Choroid plexus epithelial cell (primary cell): Measurements from ENCODE around the gene SEPTIN2.
"Not testable (repeated sequence)": the region's sequence is repeated elsewhere in the genome, so short reads cannot be mapped to it uniquely, and the experiment has no call there.

Source experiments
- DNase-seq: peaks from one replicate; pipeline ENCODE4 v3.0.0-alpha.2; 2010; ENCODE audit warnings: low read depth
- H3K4me3 ChIP-seq: 2 replicates; pipeline ENCODE4 v1.5.1; 2011; ENCODE audit warnings: low read depth, mild to moderate bottlenecking, control low read depth, low read length, moderate library complexity
- TF ChIP-seq, protein P1 (sequence below): conservative IDR thresholded peaks from 2 replicates; pipeline ENCODE4 v1.5.1; 2011; ENCODE audit warnings: low read depth, mild to moderate bottlenecking, control low read depth, inconsistent platforms, low read length, moderate library complexity

SEPTIN2 gene

DNA sequence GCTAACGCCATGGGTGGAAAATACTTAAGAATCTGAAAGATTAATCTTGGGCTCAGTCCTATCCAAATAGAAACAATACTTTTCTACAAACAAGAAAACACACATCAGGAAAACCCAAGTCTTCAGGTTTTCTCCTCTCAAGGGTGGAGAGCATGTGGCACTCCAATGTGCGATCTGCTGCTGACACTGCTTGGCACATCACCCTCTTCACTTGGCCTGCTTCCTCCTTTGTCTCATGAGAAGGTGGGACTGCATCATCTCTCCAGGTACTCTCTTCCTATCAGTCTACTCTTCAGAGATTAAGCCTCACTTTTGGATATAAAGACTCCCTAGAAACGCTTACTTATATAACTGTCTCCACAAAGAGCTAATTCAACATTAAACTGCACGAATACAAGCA lies 26.7 kb upstream of the SEPTIN2 start:
- TF ChIP-seq, protein P1, sequence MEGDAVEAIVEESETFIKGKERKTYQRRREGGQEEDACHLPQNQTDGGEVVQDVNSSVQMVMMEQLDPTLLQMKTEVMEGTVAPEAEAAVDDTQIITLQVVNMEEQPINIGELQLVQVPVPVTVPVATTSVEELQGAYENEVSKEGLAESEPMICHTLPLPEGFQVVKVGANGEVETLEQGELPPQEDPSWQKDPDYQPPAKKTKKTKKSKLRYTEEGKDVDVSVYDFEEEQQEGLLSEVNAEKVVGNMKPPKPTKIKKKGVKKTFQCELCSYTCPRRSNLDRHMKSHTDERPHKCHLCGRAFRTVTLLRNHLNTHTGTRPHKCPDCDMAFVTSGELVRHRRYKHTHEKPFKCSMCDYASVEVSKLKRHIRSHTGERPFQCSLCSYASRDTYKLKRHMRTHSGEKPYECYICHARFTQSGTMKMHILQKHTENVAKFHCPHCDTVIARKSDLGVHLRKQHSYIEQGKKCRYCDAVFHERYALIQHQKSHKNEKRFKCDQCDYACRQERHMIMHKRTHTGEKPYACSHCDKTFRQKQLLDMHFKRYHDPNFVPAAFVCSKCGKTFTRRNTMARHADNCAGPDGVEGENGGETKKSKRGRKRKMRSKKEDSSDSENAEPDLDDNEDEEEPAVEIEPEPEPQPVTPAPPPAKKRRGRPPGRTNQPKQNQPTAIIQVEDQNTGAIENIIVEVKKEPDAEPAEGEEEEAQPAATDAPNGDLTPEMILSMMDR, result no peak
- no peak overlapping the region for H3K4me3 ChIP-seq
- DNase-seq, result no peak

DNA sequence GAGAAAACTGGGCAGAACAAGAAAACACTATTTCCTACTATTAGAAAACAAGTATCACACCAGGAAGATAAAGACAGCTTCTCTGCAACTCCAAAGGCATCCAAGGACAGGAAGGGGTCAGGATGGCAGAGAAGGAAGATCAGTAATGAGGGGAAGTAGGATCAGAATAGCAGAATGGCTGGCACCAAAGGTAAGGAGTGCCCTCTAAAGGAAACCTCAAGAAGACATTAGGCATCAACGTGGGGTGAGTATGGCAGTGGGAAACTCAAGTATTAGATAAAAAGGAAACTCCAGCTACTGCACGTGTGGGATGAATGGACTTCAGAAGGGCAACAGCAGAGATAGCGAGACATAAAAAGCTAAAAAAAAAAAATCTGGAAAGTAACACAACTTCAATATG lies 26.1 kb upstream of the SEPTIN2 start:
- no peak overlapping the region for H3K4me3 ChIP-seq
- TF ChIP-seq, protein P1, result no peak

DNA sequence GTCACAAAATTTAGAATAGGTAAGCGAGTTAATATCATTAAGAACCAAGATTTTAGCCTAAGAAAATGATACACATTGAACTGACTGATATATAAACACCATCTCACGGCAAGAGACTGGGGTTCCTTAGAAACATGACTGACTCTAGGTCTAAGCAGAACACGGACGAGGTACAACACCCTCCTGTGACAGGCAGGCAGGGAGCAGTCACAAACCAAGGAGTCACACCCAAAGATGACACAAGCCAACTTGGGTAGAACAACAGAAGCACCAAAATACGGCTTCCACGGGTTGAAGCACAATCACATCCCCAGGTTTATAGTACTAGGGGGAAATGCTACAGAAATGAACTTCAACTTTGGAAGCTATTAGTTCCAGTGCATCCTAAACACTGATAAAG lies 24.6 kb upstream of the SEPTIN2 start:
- TF ChIP-seq, protein P1, result no peak
- H3K4me3 ChIP-seq, result no peak overlapping the region
- no peak for DNase-seq

More for the DNA sequence above, 26.1 kb upstream of the SEPTIN2 start:
- DNase-seq, result no peak

DNA sequence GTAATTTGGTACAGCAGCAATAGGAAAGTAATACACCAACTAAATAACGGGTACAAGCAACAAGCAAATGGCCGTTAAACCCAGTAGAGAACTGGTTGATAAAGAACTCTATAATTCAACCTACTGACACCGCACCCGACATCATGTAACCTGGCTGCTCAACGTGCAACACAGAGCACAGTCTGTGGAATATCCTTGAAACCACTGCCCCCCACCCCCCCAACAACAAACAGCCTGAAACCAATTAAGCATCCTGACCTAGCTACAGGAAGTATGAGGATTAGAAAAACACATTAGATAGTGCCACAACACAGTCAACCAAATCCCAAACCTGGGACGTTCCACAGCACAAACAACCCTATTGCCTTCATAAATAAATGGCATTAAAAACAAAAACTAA lies 23.7 kb upstream of the SEPTIN2 start:
- H3K4me3 ChIP-seq, result no peak overlapping the region
- TF ChIP-seq, protein P1, result no peak
- DNase-seq, result no peak

DNA sequence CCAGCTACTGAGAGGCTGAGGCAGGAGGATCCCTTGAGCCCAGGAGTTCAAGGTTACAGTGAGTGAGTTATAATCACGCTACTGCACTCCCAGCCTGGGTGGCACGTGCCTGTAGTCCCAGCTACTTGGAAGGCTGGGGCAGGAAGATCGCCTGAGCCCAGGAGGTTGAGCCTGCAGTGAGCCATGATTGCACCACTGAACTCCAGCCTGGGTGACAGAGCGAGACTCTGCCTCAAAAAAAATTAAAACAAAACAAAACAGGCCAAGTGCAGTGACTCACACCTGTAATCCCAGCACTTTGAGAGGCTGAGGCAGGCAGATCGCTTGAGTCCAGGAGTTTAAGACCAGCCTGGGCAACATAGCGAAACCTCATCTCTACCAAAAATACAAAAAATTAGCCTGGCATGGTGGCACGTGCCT lies 22.3 kb upstream of the SEPTIN2 start:
- not testable (repeated sequence) for DNase-seq, H3K4me3 ChIP-seq

DNA sequence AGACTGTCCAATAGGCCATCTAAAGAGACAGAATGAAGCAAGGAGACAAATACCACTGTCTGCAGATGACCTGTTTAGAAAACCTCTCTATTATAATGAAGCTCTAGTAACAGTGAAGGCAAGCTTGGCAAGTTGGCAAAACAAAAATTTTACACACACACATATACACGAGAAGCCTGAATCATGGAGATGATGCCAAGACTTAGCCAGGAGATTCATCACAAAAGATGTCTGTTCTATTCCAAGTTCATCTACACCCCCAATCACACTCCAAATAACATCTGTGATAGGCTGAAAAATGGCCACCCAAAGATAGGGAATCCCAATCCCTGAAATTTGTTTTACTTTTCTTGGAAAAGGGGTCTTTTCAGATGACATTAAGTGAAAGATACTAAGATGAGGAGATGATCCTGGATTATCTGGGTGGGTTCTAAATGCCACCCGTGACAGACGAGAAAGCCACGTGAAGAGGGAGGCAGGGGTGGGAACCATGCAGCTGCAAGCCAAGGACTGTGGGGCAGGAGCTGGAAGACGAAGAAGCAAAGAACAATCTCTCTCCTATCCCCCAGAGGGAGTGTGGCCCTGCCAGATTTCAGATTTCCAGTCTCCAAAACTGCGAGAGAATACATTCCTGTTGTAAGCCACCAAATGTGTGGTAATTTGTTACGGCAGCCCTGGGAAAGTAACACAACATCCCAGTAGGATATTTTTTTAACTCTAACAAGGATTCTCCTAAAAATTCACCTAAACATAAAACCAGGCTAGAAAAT lies 20.2 kb upstream of the SEPTIN2 start:
- DNase-seq, result no peak
- TF ChIP-seq, protein P1, result no peak
- H3K4me3 ChIP-seq, result no peak overlapping the region

DNA sequence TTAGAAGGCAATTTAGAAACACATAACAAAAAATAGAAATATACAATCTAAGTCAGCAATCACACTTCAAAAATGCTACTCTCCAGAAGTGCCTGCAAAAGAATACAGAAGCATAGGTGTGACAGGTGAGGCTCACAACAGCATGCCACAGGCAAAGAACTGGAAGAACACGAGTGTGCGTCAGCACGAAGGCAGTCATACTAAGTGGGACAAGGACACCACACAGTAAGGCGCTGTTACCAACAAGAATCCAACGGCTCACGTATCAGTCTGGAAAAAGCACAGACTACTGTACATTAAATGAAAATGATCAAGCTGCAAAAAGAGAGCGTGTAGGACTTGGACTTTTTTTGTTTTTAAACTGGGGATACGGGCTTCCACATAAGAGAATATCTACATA lies 19.0 kb upstream of the SEPTIN2 start:
- DNase-seq, result no peak
- H3K4me3 ChIP-seq, result no peak overlapping the region
- TF ChIP-seq, protein P1, result no peak

DNA sequence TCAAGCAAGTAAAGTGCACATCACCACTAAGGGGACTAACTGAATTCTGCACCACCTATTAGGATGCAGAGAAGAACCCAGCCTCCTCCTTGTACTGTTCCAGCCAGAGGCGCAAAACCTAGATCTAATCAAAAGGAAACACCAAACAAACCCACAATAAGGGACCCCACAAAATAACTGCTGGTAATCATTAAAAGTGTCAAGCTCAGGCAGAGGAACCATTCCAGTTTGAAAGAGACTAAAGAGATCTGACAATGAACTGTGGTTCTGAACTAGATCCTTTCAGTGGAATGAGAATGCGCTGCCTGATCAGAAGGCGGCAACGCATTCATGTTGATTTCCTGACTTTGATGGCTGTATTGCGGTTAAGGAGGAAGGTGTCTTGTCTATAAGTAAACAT lies 17.1 kb upstream of the SEPTIN2 start:
- TF ChIP-seq, protein P1, result no peak
- no peak for DNase-seq

More for the DNA sequence above, 17.1 kb upstream of the SEPTIN2 start:
- no peak overlapping the region for H3K4me3 ChIP-seq
